HG02588 (cell line): Measurements from ENCODE around the gene SLC26A3.
"Not testable (repeated sequence)": the region's sequence is repeated elsewhere in the genome, so short reads cannot be mapped to it uniquely, and the experiment has no call there.

ENCODE experiments used
- ATAC-seq: cut with Tn5 transposase; IDR thresholded peaks from one replicate; pipeline ENCODE4 v1.9.1; 2021; ENCODE audit warnings: mild to moderate bottlenecking, moderate library complexity; ENCODE audit not compliant: unreplicated experiment

Gene SLC26A3

GRCh38 chr7:107803009-107803610 lies at the start of gene SLC26A3:
SLC26A3 (minus strand) TSS chr7:107803223; CDS start chr7:107794509, 8,714 bp downstream.
- no peak for ATAC-seq

- ATAC-seq = no peak
Measured at GRCh38 chr7:107850643-107851042, 47.6 kb upstream of the SLC26A3 start.

DNA sequence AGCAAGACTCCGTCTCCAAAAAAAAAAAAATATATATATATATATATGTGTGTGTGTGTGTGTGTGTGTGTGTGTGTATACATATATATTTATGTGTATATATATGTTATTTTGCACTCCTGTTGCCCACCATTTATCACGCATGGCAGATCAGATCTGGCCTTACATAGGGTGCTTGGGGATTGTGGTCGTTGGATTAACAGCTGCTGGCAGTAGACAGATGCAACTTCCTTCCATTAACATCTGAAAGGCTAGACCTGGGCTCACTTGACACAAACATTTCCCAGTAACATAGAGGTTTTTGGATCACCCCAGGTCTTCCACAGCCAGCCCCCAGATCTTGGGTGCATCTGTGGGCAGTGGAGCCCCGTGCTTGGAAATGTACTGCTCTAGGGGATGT lies 47.2 kb upstream of the SLC26A3 start:
- no peak for ATAC-seq

- ATAC-seq = not testable (repeated sequence)
Measured at GRCh38 chr7:107848211-107848610, 45.2 kb upstream of the SLC26A3 start.

- ATAC-seq = not testable (repeated sequence)
Measured at GRCh38 chr7:107847836-107848175, 44.8 kb upstream of the SLC26A3 start.

DNA sequence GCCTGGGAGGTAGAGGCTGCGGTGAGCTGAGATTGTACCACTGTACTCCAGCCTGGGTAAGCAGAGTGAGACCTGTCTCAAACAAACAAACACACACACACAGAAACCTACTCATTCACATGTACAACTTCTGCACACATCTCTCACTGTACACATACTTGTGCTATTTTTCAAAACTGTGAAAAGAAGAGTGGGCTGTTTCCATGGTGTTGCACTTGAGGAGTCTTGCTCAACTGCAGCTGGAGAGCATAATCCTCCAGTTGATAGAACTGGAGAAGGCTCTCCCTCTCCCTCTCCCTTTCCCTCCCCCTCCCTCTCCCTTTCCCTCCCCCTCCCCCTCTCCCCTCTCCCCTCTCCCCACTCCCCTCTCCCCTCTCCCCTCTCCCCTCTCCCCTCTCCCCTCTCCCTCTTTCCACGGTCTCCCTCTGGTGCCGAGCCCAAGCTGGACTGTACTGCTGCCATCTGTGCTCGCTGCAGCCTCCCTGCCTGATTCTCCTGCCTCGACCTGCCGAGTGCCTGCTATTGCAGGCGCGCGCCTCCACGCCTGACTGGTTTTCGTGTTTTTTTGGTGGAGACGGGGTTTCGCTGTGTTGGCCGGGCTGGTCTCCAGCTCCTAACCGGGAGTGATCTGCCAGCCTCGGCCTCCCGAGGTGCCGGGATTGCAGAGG lies 44.3 kb upstream of the SLC26A3 start:
- no peak for ATAC-seq

DNA sequence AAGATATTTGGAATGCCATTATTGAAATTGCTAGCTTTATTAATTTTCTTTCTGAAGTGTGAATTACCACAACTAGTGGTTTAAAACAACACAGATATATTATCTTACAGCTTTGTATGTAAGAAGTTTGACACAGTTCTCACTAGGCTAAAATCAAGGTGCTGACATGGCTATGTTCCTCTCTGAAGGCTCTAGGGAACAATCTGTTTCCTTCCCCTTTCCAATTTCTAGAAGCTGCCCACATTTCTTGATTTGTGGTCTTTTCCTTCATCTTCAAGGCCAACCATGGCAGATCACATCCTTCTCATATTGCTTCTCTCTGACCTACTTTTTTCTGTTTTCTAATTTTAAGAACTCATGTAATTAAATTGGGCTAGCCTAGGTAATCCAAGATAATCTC lies 43.3 kb upstream of the SLC26A3 start:
- no peak for ATAC-seq

GRCh38 chr7:107843184-107843583 lies 40.2 kb upstream of the SLC26A3 start:
- ATAC-seq = no peak

DNA sequence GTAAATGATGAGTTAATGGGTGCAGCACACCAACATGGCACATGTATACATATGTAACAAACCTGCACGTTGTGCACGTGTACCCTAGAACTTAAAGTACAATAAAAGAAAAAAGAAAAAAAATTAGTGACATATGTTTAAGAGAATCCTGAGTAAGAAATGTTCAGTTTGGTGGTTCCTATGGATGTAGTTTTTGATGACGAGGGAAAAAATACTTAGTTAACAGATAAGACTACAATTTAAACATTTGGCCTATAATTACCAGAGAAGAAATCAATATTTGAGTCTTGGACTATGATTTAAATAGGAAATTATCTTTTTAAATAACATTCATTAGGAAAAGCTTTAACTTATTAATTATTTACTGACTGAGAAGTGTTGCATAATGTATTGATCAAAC lies 39.2 kb upstream of the SLC26A3 start:
- no peak for ATAC-seq

DNA sequence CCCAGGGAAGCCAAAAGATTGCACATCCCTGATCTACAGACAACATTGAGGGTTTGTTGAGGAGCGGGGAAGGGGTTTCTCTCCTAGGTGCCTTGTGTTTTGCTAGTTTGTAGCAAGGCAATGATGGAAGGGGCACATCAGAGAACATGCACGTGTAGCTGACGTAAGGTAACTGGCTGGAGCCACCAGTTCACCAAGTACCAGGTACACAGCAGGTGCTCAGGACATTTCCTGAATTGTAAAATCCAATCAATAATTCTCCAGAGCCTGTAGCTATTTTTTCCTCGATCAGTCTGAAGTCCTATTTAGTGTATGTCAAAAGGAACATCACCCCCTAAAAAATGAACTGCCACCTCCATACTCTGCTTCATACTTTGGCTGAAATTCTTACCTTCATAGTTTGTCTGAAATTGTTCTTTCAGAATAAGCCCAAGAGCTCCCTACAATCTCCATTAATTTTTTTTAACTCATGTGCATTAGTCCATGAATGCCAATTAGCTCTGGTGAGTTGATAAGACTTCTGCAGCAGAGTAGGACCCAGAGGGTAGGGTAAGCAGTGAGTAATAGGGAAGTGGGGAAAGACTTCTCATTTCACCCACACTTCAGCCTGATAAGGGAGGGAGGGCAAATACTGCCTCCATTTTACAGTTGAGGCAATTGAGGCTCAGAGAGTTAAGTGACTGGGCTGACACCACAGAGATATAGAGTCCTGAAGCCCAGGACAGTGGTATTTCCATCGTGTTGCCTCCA lies 36.0 kb upstream of the SLC26A3 start:
- ATAC-seq = no peak

DNA sequence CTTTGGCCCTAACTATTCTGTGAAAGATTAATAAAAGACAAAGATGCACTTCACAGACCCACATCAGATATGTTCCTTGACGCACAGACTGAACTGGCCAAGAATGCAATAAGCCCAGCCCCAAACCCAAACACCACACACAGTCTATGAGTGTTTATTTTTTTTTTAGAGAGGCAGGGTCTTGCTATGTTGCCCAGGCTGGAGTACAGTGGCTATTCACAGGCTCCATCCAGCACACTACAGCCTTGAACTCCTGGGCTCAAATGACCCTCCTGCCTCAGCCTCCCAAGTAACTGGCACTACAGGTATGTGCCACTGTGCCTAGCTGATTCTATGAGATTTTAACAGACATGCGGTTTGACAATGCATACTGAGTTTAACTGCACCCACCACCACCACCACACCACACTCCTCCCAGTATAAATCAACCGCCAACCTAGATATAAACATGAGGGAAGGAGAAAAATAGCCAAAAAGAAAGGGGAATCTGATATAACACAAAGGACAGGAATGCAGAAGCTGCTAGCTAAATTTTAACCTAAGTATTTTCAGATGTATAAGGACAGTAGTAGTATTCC lies 35.1 kb upstream of the SLC26A3 start:
- no peak for ATAC-seq

DNA sequence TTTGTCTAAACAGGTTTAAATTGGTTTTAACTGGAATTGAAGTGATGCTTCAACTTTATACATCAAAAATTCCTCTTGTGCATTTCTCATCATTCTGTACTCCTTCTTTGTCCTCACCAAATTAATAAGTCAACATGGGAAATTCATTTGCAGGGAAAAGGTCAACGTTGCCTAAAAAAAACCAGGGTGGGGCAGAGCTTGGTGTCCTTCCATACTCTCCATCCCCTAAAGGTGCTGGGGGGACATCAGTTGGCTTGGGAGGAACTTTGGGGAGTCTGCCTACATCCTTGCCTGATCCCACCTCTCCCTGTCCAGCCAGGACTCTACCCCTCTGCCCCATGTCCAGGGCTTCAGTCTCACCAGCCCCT lies 34.1 kb upstream of the SLC26A3 start:
- ATAC-seq = no peak

- ATAC-seq = no peak
Measured at GRCh38 chr7:107836237-107837144, 33.5 kb upstream of the SLC26A3 start.

GRCh38 chr7:107834401-107834800 lies 31.4 kb upstream of the SLC26A3 start:
- no peak for ATAC-seq

DNA sequence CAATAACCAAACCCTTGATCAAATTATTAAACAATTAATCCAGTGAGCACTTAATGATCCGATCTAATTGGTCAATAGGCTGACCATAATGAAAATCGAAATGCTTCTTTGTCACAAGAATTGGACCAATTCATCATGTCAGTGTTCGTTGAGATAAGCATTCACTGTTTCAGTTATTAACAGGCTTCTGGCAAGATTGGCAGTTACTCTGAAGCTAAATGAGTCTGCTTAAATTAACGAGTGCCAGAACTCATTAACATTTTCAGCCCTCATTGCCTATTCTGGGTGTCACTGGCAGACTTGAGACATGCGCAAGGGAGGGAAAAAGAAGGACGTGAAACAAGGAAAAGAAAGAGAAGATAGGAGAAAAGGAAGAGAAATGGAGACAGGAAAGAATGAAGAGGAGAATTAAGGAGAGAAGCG lies 30.7 kb upstream of the SLC26A3 start:
- no peak for ATAC-seq

GRCh38 chr7:107830420-107830819 lies 27.4 kb upstream of the SLC26A3 start:
- ATAC-seq = no peak

- ATAC-seq = no peak
Measured at GRCh38 chr7:107828540-107828939, 25.5 kb upstream of the SLC26A3 start.

GRCh38 chr7:107827501-107827900 lies 24.5 kb upstream of the SLC26A3 start:
- no peak for ATAC-seq

GRCh38 chr7:107826451-107826850 lies 23.4 kb upstream of the SLC26A3 start:
- ATAC-seq = no peak

DNA sequence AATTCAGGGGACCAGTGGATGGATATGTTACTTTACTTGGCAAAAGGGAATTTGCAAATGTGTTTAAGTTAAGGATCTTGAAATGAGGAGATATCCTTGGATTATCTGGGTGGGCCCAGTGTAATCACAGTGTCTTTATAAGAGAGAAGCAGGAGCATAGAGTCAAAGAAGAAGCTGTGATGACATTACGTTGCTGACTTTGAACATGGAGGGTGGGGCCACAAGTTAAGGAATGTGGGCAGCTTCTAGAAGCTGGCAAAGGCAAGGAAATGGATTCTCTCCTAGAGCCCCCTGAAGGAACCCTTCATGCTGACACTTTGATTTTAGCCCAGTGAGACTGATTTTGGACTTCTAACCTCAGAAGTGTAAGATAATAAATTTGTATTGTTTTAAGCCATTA lies 21.8 kb upstream of the SLC26A3 start:
- ATAC-seq = no peak

- no peak for ATAC-seq
Measured at GRCh38 chr7:107818622-107819021, 15.6 kb upstream of the SLC26A3 start.
